HEK293 (cell line): ENCODE results near the gene BAK1.
A peak's percentile ranks its signal among the peaks of the same experiment; 100 is the strongest.

Source experiments
- CTCF ChIP-seq: fragments of 450-650 bp; formaldehyde crosslinking; IDR thresholded peaks from 2 replicates; pipeline ENCODE4 v1.5.1; 2016; ENCODE audit warnings: missing biosample characterization, missing genetic modification characterization
- GLI4 ChIP-seq: fragments of 450-650 bp; formaldehyde crosslinking; IDR thresholded peaks from 2 replicates; pipeline ENCODE4 v1.5.1; 2016; ENCODE audit warnings: missing biosample characterization, missing genetic modification characterization
- KLF1 ChIP-seq: fragments of 450-650 bp; formaldehyde crosslinking; IDR thresholded peaks from 2 replicates; pipeline ENCODE4 v1.5.1; 2016; ENCODE audit warnings: missing biosample characterization, missing genetic modification characterization
- KLF8 ChIP-seq: fragments of 450-650 bp; formaldehyde crosslinking; IDR thresholded peaks from 2 replicates; pipeline ENCODE4 v1.5.1; 2016; ENCODE audit warnings: missing biosample characterization, missing genetic modification characterization
- OSR2 ChIP-seq: fragments of 450-650 bp; formaldehyde crosslinking; IDR thresholded peaks from 2 replicates; pipeline ENCODE4 v1.5.1; 2016; ENCODE audit warnings: missing biosample characterization, missing genetic modification characterization
- OVOL3 ChIP-seq: fragments of 450-650 bp; formaldehyde crosslinking; IDR thresholded peaks from 2 replicates; pipeline ENCODE4 v1.5.1; 2016; ENCODE audit warnings: missing biosample characterization, missing genetic modification characterization
- SCRT2 ChIP-seq: fragments of 450-650 bp; formaldehyde crosslinking; IDR thresholded peaks from 2 replicates; pipeline ENCODE4 v1.5.1; 2016; ENCODE audit warnings: missing biosample characterization, missing genetic modification characterization
- WT1 ChIP-seq: fragments of 450-650 bp; formaldehyde crosslinking; IDR thresholded peaks from 2 replicates; pipeline ENCODE4 v1.5.1; 2016; ENCODE audit warnings: missing biosample characterization, missing genetic modification characterization
- ZBTB11 ChIP-seq: fragments of 450-650 bp; formaldehyde crosslinking; conservative IDR thresholded peaks from 2 replicates; pipeline ENCODE4 v1.5.1; 2016; ENCODE audit warnings: low read depth, missing biosample characterization, missing genetic modification characterization
- ZBTB17 ChIP-seq: fragments of 450-650 bp; formaldehyde crosslinking; IDR thresholded peaks from 2 replicates; pipeline ENCODE4 v1.5.1; 2016; ENCODE audit warnings: missing biosample characterization, missing genetic modification characterization
- ZBTB20 ChIP-seq: fragments of 450-650 bp; formaldehyde crosslinking; IDR thresholded peaks from 2 replicates; pipeline ENCODE4 v1.5.1; 2016; ENCODE audit warnings: missing biosample characterization, missing genetic modification characterization
- ZFP41 ChIP-seq: fragments of 450-650 bp; formaldehyde crosslinking; IDR thresholded peaks from 2 replicates; pipeline ENCODE4 v1.5.1; 2016; ENCODE audit warnings: missing biosample characterization, missing genetic modification characterization, borderline replicate concordance
- ZNF112 ChIP-seq: fragments of 450-650 bp; formaldehyde crosslinking; IDR thresholded peaks from 2 replicates; pipeline ENCODE4 v1.5.0; 2017; ENCODE audit warnings: missing biosample characterization, missing genetic modification characterization
- ZNF121 ChIP-seq: fragments of 450-650 bp; formaldehyde crosslinking; IDR thresholded peaks from 2 replicates; pipeline ENCODE4 v1.5.1; 2016; ENCODE audit warnings: missing biosample characterization, missing genetic modification characterization
- ZNF146 ChIP-seq: fragments of 450-650 bp; formaldehyde crosslinking; IDR thresholded peaks from 2 replicates; pipeline ENCODE4 v1.5.1; 2016; ENCODE audit warnings: missing biosample characterization, missing genetic modification characterization
- ZNF155 ChIP-seq: fragments of 450-650 bp; formaldehyde crosslinking; IDR thresholded peaks from 2 replicates; pipeline ENCODE4 v1.5.1; 2016; ENCODE audit warnings: missing biosample characterization, missing genetic modification characterization
- ZNF16 ChIP-seq: fragments of 450-650 bp; formaldehyde crosslinking; IDR thresholded peaks from 2 replicates; pipeline ENCODE4 v1.5.1; 2016; ENCODE audit warnings: low read depth, missing biosample characterization, missing genetic modification characterization
- ZNF23 ChIP-seq: fragments of 450-650 bp; formaldehyde crosslinking; IDR thresholded peaks from 2 replicates; pipeline ENCODE4 v1.5.1; 2016; ENCODE audit warnings: missing biosample characterization, missing genetic modification characterization, borderline replicate concordance
- ZNF26 ChIP-seq: fragments of 450-650 bp; formaldehyde crosslinking; IDR thresholded peaks from 2 replicates; pipeline ENCODE4 v1.5.1; 2016; ENCODE audit warnings: missing biosample characterization, missing genetic modification characterization
- ZNF302 ChIP-seq: fragments of 450-650 bp; formaldehyde crosslinking; IDR thresholded peaks from 2 replicates; pipeline ENCODE4 v1.5.1; 2016; ENCODE audit warnings: missing biosample characterization, missing genetic modification characterization, low read depth
- ZNF350 ChIP-seq: fragments of 450-650 bp; formaldehyde crosslinking; IDR thresholded peaks from 2 replicates; pipeline ENCODE4 v1.5.0; 2017; ENCODE audit warnings: missing biosample characterization, mild to moderate bottlenecking, missing genetic modification characterization
- ZNF404 ChIP-seq: fragments of 450-650 bp; formaldehyde crosslinking; IDR thresholded peaks from 2 replicates; pipeline ENCODE4 v1.5.1; 2017; ENCODE audit warnings: missing biosample characterization, missing genetic modification characterization
- ZNF416 ChIP-seq: fragments of 450-650 bp; formaldehyde crosslinking; IDR thresholded peaks from 2 replicates; pipeline ENCODE4 v1.5.1; 2016; ENCODE audit warnings: missing biosample characterization, missing genetic modification characterization
- ZNF473 ChIP-seq: fragments of 450-650 bp; formaldehyde crosslinking; IDR thresholded peaks from 2 replicates; pipeline ENCODE4 v1.5.1; 2017; ENCODE audit warnings: missing biosample characterization, missing genetic modification characterization
- ZNF501 ChIP-seq: fragments of 450-650 bp; formaldehyde crosslinking; IDR thresholded peaks from 2 replicates; pipeline ENCODE4 v1.5.1; 2016; ENCODE audit warnings: missing biosample characterization, missing genetic modification characterization
- ZNF629 ChIP-seq: fragments of 450-650 bp; formaldehyde crosslinking; IDR thresholded peaks from 2 replicates; pipeline ENCODE4 v1.5.1; 2017; ENCODE audit warnings: missing biosample characterization, missing genetic modification characterization
- ZNF76 ChIP-seq: fragments of 450-650 bp; formaldehyde crosslinking; IDR thresholded peaks from 2 replicates; pipeline ENCODE4; 2016; ENCODE audit warnings: low read depth, missing biosample characterization, missing genetic modification characterization, borderline replicate concordance
- ZSCAN4 ChIP-seq: fragments of 450-650 bp; formaldehyde crosslinking; IDR thresholded peaks from 2 replicates; pipeline ENCODE4 v1.5.1; 2017; ENCODE audit warnings: missing biosample characterization, missing genetic modification characterization
- TF ChIP-seq, protein P1 (sequence below): fragments of 450-650 bp; formaldehyde crosslinking; IDR thresholded peaks from 2 replicates; pipeline ENCODE4 v1.5.1; 2017; ENCODE audit warnings: missing biosample characterization, missing genetic modification characterization

The BAK1 gene

DNA sequence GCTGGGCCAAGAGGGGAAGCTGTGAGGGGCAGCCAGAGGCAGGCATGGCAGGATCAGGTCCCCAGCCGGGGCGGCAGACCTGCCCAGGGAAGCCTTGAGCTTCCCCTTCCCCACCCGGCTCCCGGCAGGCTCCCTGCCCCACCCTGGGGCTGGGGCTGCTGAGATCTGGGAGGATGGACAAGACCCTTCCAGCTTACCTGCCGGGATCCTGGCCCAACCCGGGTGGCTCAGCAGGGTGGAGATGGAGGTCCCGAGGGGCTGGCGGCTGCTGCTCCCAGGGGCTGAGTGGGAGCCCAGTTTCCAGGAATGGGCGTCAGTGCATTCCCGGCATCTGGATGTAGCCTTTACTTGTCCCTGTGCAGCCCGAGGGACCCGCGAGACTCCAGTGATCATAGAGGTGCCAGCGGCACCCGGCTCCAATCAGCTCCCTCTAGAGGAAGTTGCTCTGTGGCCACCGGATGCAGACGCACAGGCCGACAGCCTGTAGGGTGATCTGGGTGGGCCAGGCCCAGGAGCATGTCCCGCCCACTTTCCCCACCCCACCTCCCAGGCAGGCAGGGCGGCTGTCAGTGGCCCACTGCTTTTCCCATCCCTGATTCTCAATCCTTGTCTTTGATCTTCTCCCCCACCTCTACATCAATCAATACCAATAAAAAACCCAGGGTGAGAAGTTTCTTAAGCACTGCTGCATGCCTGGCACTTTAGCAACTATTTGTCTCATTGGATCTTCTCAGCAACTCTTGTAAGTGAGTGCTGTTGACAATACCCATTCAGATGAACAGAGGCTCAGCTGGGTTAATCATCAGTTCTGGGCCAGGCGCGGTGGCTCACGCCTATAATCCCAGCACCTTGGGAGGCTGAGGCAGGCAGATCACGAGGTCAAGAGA is at the start of gene BAK1 (continued):
- no peak for TF ChIP-seq ZNF23 (tag by site-specific recombination)
- TF ChIP-seq ZNF473 (tag by site-specific recombination): no peak
- no peak for TF ChIP-seq ZNF16 (tag by site-specific recombination)
- no peak for TF ChIP-seq WT1 (tag by site-specific recombination)
- TF ChIP-seq ZNF155: no peak
- TF ChIP-seq ZNF501 (tag by site-specific recombination): 0 out of 2 replicates have a peak, but pooled peaks have one; percentile 61
- TF ChIP-seq ZBTB11 (tag by site-specific recombination): peak; percentile 84
- TF ChIP-seq, protein P1, sequence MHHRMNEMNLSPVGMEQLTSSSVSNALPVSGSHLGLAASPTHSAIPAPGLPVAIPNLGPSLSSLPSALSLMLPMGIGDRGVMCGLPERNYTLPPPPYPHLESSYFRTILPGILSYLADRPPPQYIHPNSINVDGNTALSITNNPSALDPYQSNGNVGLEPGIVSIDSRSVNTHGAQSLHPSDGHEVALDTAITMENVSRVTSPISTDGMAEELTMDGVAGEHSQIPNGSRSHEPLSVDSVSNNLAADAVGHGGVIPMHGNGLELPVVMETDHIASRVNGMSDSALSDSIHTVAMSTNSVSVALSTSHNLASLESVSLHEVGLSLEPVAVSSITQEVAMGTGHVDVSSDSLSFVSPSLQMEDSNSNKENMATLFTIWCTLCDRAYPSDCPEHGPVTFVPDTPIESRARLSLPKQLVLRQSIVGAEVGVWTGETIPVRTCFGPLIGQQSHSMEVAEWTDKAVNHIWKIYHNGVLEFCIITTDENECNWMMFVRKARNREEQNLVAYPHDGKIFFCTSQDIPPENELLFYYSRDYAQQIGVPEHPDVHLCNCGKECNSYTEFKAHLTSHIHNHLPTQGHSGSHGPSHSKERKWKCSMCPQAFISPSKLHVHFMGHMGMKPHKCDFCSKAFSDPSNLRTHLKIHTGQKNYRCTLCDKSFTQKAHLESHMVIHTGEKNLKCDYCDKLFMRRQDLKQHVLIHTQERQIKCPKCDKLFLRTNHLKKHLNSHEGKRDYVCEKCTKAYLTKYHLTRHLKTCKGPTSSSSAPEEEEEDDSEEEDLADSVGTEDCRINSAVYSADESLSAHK: no peak
- no peak for TF ChIP-seq ZNF146
- no peak for TF ChIP-seq ZNF404 (tag by site-specific recombination)
- peak; percentile 89 for TF ChIP-seq CTCF (tag by site-specific recombination)
- no peak for TF ChIP-seq SCRT2
- 0 out of 2 replicates have a peak, but pooled peaks have one; percentile 26 for TF ChIP-seq ZNF76 (tag by site-specific recombination)
- TF ChIP-seq ZBTB17 (tag by site-specific recombination): peak; percentile 84
- no peak for TF ChIP-seq ZSCAN4 (tag by site-specific recombination)
- TF ChIP-seq ZNF121 (tag by site-specific recombination): no peak
- TF ChIP-seq ZNF302: no peak
- TF ChIP-seq ZNF629 (tag by site-specific recombination): 0 out of 2 replicates have a peak, but pooled peaks have one; percentile 45
- no peak for TF ChIP-seq ZNF416 (tag by site-specific recombination)
- TF ChIP-seq KLF8 (tag by site-specific recombination): peak; percentile 68
- TF ChIP-seq ZNF112 (tag by site-specific recombination): no peak
- peak; percentile 38; the same call in 1 of the 2 replicates for TF ChIP-seq KLF1
- no peak for TF ChIP-seq ZNF26 (tag by site-specific recombination)
- no peak for TF ChIP-seq OVOL3 (tag by site-specific recombination)
- TF ChIP-seq ZNF350 (tag by site-specific recombination): no peak
- TF ChIP-seq GLI4: no peak
- peak; percentile 88 for TF ChIP-seq ZBTB20
- no peak for TF ChIP-seq OSR2 (tag by site-specific recombination)
- no peak for TF ChIP-seq ZFP41 (tag by site-specific recombination)
